ENCODE results near the gene HNF1A. TPM values are rescaled to one million over a fixed set of nuclear protein-coding genes. Genes with fewer than 3 reads are reported as not detected.

The HNF1A gene
- total RNA-seq, 8 experiments from 2014 or later = 0.05 to 0.71 (median 0.36) TPM; not detected in 3

DNA sequence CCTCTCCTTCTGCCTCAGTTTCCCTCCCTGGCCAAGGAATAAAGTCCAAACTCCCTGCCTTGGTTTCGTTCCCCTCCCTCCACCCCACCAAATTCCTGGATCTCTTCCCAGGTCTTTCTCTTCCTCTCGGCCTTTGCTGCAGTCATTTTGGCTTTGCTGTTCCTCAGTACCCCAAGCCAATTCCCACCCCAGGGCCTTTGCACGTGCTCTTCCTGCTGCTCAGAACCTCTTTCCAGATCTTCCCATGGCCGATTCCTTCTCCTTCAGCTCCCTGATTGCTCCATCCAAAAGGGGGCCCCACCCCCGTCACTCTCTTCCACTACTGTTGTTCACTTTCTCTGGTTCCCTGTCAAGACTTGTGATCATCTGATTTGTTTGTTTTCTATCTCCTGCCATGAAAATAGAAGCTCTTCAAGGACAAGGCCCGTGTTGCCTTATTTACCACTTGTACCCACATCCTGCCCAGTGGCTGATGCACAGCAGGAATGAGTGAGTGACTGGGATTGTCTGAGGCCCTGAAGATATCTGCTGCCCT lies 3.1 kb downstream of the HNF1A start:
- no peak for ATAC-seq (replicated peaks in 6 of 8)
- Histone ChIP-seq H3K4me1 (replicated peaks in 1 of 2) (peaks cover 0 to 24% of the 10 kb centered on the region in 2 donors), H3K27ac (no peak overlapping the region), H3K4me3 (no peak overlapping the region)
- in situ Hi-C loops (cut with MboI; ENCODE audit: low pct_unique_long_range_greater_than_20kb in 2 of 9, low sequenced_read_pairs in 9 of 9, unreplicated experiment in 9 of 9) = no loop called here
- WGBS, 10 experiments = 11 to 100% (median 74%) methylated on average over 1 to 6 of the region's 6 CpGs; no CpG with 5 or more reads in 2 of the 10 experiments

DNA sequence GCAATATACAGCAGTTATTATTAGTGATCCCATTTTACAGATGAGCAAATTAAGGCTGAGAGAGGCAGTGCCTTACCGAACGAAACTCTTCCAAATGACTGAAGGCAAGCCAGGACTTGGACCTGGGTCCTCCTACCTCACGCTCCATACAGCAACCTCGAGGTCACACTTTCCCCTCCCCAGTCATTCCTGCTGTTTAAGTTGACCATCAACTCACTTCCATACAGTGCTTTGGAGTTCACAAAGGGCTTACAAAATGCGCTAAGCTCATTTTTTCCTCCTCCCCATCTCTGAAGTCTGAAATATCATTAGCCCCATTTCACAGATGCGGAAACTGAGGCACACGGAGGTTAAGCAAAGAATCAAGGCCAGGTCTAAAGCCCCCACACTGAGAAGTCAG lies 4.3 kb downstream of the HNF1A start:
- peaks cover 0 to 24% of the 10 kb centered on the region in 2 donors for H3K4me1 ChIP-seq (replicated peaks in 1 of 2)
- H3K4me3 ChIP-seq = no peak overlapping the region
- in situ Hi-C loops (cut with MboI; ENCODE audit: low pct_unique_long_range_greater_than_20kb in 2 of 9, low sequenced_read_pairs in 9 of 9, unreplicated experiment in 9 of 9) = no loop called here
- 0 to 100% (median 80%) methylated on average over 1 to 5 of the region's 7 CpGs; no CpG with 5 or more reads in 1 of the 10 experiments for WGBS, 10 experiments
- no peak overlapping the region for H3K27ac ChIP-seq
- no peak for ATAC-seq (replicated peaks in 6 of 8)

DNA sequence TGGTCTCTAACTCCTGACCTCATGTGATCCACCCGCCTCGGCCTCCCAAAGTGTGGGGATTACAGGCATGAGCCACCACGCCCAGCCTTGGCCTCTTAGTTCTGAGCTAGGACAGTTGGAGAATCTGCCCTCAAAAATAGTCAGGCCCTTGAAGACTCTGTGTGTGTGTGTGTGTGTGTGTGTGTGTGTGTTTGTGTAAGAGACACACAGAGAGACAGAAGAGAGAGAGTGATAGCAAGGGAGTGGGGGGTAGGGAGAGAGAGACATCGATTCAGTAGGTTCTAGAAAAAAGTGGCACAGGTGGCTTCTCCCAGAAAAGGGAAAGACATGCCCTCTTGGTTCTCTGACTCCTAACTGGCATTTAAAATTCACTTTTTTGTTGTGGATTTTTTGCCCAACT lies 5.4 kb downstream of the HNF1A start:
- H3K4me3 ChIP-seq = no peak overlapping the region
- no peak overlapping the region for H3K27ac ChIP-seq
- 17 to 50% (median 50%) methylated on average over 1 to 2 of the region's 4 CpGs; no CpG with 5 or more reads in 7 of the 10 experiments for WGBS, 10 experiments
- ATAC-seq (replicated peaks in 6 of 8) = peak in 1 of 8 experiments; percentile 10
- peaks cover 0 to 16% of the 10 kb centered on the region in 2 donors for H3K4me1 ChIP-seq (replicated peaks in 1 of 2)
- in situ Hi-C loops (cut with MboI; ENCODE audit: low pct_unique_long_range_greater_than_20kb in 2 of 9, low sequenced_read_pairs in 9 of 9, unreplicated experiment in 9 of 9) = no loop called here

DNA sequence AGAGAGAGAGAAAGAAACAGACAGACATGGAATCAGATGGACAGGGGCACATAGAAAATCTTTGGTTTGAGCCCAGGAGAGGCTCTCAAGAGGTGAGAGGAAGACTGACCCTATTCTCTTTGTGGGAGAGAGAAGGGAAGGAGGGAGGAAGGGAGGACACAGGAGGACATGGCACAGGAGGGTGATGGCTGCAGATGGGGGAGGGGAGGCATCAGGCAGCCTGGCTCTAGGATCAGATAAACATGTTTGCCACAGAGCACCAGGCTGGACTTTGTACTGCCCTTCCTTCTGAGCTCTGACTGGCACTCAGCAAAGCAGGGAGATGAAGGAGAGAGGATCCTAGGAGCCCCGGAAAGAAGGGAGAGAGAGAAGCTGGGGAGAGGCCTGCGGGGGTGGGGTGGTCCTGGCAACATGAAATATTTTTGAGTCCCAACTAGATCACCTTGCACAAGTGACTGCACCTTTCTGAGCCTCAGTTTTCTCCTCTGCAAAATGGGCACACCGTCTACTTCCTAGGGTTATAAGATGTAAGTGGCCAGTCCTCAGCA lies 6.1 kb downstream of the HNF1A start:
- Histone ChIP-seq H3K4me1 (replicated peaks in 1 of 2) (peaks cover 0 to 15% of the 10 kb centered on the region in 2 donors), H3K27ac (peak overlapping the region in 1 of 2 donors; percentile 52), H3K4me3 (no peak overlapping the region)
- peak in 1 of 8 experiments; percentile 52 for ATAC-seq (replicated peaks in 6 of 8)
- WGBS, 10 experiments = 20 to 85% (median 67%) methylated on average over 1 of the region's 3 CpGs; no CpG with 5 or more reads in 7 of the 10 experiments
- in situ Hi-C loops (cut with MboI; ENCODE audit: low pct_unique_long_range_greater_than_20kb in 2 of 9, low sequenced_read_pairs in 9 of 9, unreplicated experiment in 9 of 9) = no loop called here

DNA sequence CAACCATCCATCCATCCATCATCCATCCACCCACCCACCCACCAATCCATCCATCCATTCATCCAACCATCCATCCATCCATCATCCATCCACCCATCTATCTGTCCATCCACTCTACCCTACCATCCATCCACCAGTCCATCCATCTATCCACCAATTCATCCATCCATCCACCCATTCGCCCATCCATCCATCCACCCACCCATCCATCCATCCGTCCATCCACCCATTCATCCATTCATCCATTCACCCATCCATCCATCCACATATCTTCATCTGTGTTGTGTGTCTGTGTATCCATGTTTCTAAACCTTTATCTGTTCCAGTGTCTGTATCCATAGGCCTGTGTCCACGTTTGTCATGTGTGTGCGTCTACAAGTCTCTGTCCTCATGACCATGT lies 9.9 kb downstream of the HNF1A start:
- WGBS, 10 experiments = 17 to 88% (median 62%) methylated on average over 1 to 4 of the region's 4 CpGs; no CpG with 5 or more reads in 4 of the 10 experiments
- ATAC-seq (replicated peaks in 6 of 8) = no peak
- H3K4me1 ChIP-seq (replicated peaks in 1 of 2) = peaks cover 0 to 4% of the 10 kb centered on the region in 2 donors
- in situ Hi-C loops (cut with MboI; ENCODE audit: low pct_unique_long_range_greater_than_20kb in 2 of 9, low sequenced_read_pairs in 9 of 9, unreplicated experiment in 9 of 9) = no loop called here
- H3K27ac ChIP-seq = no peak overlapping the region
- H3K4me3 ChIP-seq = no peak overlapping the region

DNA sequence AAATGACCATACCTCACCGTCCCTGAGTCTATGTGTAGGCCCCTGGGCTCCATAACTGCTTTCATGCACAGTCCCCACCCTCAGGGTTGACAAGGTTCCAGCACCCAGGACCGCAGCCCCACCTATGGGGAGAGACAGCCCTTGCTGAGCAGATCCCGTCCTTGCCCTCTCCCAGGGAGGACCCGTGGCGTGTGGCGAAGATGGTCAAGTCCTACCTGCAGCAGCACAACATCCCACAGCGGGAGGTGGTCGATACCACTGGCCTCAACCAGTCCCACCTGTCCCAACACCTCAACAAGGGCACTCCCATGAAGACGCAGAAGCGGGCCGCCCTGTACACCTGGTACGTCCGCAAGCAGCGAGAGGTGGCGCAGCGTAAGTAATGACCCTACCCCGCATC lies 10.3 kb downstream of the HNF1A start:
- 60 to 100% (median 89%) methylated on average over 1 to 10 of the region's 17 CpGs; no CpG with 5 or more reads in 3 of the 10 experiments for WGBS, 10 experiments
- Histone ChIP-seq H3K4me1 (replicated peaks in 1 of 2) (peaks cover 0 to 4% of the 10 kb centered on the region in 2 donors), H3K4me3 (no peak overlapping the region), H3K27ac (no peak overlapping the region)
- in situ Hi-C loops (cut with MboI; ENCODE audit: low pct_unique_long_range_greater_than_20kb in 2 of 9, low sequenced_read_pairs in 9 of 9, unreplicated experiment in 9 of 9) = no loop called here
- ATAC-seq (replicated peaks in 6 of 8) = no peak

DNA sequence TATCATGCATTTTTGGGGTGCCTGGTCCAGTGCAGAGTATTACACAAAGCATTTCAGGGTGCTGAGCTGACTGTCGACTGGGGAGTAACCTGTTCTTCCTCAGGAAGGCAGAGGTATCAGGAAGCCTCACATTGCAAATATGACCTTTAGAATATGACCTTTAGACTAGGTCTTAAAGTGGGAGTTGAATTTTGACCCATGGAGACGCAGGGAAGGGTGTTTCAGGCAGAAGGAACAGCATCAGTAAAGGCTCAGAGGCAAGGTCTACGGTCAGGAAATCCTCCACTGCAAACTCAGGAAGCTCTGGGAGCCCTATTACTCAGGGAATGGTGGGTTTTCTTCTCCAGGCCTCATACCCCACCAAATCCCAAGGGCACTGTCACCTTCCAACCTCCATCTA lies 11.3 kb downstream of the HNF1A start:
- no peak for ATAC-seq (replicated peaks in 6 of 8)
- Histone ChIP-seq H3K27ac (no peak overlapping the region), H3K4me1 (replicated peaks in 1 of 2) (no peaks in the 10 kb centered on the region), H3K4me3 (no peak overlapping the region)
- WGBS, 10 experiments = 43 to 92% (median 77%) methylated on average over 1 to 2 of the region's 3 CpGs; no CpG with 5 or more reads in 5 of the 10 experiments
- in situ Hi-C loops (cut with MboI; ENCODE audit: low pct_unique_long_range_greater_than_20kb in 2 of 9, low sequenced_read_pairs in 9 of 9, unreplicated experiment in 9 of 9) = no loop called here

DNA sequence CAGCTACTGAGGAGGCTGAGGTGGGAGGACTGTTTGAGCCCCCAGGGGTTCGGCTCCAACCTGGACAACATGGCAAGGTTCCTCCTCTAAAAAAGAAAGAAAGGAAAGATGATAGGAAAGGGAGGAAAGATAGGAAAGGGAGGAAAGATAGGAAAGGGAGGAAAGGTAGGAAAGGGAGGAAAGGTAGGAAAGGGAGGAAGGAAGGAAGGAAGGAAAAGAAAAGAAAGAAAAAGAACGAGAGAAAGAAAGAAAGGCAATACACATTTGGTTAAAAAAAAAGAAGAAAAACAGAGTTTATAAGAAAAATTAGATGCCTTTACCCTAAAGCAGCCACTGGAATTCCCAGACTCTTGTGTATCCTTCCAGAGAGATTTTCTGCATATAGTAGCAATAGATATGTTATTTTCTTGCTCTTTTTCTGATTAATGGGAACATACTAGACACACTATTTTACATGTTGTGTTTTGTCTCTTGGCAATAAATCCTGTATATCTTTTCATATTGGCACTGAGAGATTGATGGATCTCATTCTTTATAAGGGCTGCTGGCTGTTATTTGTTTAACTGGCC lies 12.2 kb downstream of the HNF1A start:
- in situ Hi-C loops (cut with MboI; ENCODE audit: low pct_unique_long_range_greater_than_20kb in 2 of 9, low sequenced_read_pairs in 9 of 9, unreplicated experiment in 9 of 9) = no loop called here
- Histone ChIP-seq H3K4me1 (replicated peaks in 1 of 2) (no peaks in the 10 kb centered on the region), H3K27ac (no peak overlapping the region), H3K4me3 (no peak overlapping the region)
- no peak for ATAC-seq (replicated peaks in 6 of 8)
- 13 to 100% (median 57%) methylated on average over 1 to 2 of the region's 2 CpGs; no CpG with 5 or more reads in 1 of the 10 experiments for WGBS, 10 experiments

DNA sequence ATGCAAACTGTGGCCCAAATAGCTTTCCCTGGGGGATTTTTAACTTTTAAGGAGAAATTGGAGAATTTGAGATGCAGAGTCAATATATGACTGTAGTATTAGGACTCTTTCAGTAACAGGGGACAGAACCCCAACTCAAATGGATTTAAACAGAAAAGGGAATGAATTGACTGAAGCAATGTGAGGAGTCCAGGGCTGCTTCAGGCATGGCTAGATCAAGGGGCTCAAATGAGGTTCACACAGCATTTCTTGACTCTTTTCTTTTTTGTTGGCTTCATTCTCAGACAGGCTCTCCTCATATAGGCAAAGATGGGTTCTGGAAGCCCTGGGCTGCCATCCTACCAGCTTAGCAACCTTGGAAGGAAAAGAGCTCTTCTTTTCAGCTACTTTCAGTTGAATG lies 13.6 kb downstream of the HNF1A start:
- no peak for ATAC-seq (replicated peaks in 6 of 8)
- in situ Hi-C loops (cut with MboI; ENCODE audit: low pct_unique_long_range_greater_than_20kb in 2 of 9, low sequenced_read_pairs in 9 of 9, unreplicated experiment in 9 of 9) = no loop called here
- Histone ChIP-seq H3K4me3 (no peak overlapping the region), H3K4me1 (replicated peaks in 1 of 2) (no peaks in the 10 kb centered on the region), H3K27ac (no peak overlapping the region)

DNA sequence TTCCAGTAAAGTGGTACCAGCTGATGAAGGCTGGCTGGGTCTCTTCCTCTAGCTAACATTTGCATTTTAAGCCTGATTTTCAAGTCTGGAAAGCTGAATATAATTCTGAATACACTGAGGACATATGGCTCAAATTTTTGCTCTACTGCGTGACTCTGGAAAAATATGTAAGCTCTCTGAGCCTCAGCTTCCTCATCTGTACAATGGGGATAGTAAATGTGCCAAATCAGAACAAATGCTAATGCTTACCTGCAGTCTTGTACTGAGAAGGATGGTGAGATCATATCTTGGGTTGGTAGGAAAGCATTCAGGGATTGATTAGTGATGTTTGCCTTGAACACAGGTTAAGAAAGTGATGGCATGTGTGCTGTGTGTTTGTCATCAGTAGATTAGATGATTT lies 14.6 kb downstream of the HNF1A start:
- Histone ChIP-seq H3K4me3 (no peak overlapping the region), H3K27ac (no peak overlapping the region), H3K4me1 (replicated peaks in 1 of 2) (no peaks in the 10 kb centered on the region)
- no peak for ATAC-seq (replicated peaks in 6 of 8)
- in situ Hi-C loops (cut with MboI; ENCODE audit: low pct_unique_long_range_greater_than_20kb in 2 of 9, low sequenced_read_pairs in 9 of 9, unreplicated experiment in 9 of 9) = no loop called here
- WGBS, 10 experiments = 43 to 100% (median 100%) methylated on average over 1 of the region's 1 CpG; no CpG with 5 or more reads in 3 of the 10 experiments

DNA sequence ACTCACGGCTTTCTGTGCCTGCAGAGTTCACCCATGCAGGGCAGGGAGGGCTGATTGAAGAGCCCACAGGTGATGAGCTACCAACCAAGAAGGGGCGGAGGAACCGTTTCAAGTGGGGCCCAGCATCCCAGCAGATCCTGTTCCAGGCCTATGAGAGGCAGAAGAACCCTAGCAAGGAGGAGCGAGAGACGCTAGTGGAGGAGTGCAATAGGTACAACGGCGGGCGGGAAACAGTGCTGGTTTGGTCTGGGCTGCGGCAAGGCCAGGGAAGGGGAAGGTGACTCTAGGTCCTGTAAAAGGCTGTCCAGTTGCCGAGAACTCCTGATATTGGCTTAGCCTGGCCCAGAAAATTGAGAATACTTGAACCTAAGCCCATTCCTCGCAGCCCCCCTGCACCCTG lies 15.2 kb downstream of the HNF1A start:
- WGBS, 10 experiments = 43 to 100% (median 83%) methylated on average over 1 to 8 of the region's 11 CpGs; no CpG with 5 or more reads in 2 of the 10 experiments
- no peak for ATAC-seq (replicated peaks in 6 of 8)
- in situ Hi-C loops (cut with MboI; ENCODE audit: low pct_unique_long_range_greater_than_20kb in 2 of 9, low sequenced_read_pairs in 9 of 9, unreplicated experiment in 9 of 9) = no loop called here

DNA sequence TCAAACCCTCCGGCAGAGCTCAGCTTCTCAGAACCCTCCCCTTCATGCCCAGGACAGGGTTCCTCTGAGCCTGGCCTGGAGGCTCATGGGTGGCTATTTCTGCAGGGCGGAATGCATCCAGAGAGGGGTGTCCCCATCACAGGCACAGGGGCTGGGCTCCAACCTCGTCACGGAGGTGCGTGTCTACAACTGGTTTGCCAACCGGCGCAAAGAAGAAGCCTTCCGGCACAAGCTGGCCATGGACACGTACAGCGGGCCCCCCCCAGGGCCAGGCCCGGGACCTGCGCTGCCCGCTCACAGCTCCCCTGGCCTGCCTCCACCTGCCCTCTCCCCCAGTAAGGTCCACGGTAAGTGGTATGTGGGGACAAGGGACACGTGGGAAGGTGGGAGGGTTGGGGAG lies 15.7 kb downstream of the HNF1A start:
- no peaks in the 10 kb centered on the region for H3K4me1 ChIP-seq (replicated peaks in 1 of 2)
- no peak overlapping the region for H3K27ac ChIP-seq
- in situ Hi-C loops (cut with MboI; ENCODE audit: low pct_unique_long_range_greater_than_20kb in 2 of 9, low sequenced_read_pairs in 9 of 9, unreplicated experiment in 9 of 9) = no loop called here
- H3K4me3 ChIP-seq = no peak overlapping the region
- no peak for ATAC-seq (replicated peaks in 6 of 8)
- WGBS, 10 experiments = 73 to 93% (median 80%) methylated on average over 1 to 3 of the region's 15 CpGs; no CpG with 5 or more reads in 7 of the 10 experiments

More for the DNA sequence above, 15.2 kb downstream of the HNF1A start:
- Histone ChIP-seq H3K4me3 (no peak overlapping the region), H3K4me1 (replicated peaks in 1 of 2) (no peaks in the 10 kb centered on the region), H3K27ac (no peak overlapping the region)

DNA sequence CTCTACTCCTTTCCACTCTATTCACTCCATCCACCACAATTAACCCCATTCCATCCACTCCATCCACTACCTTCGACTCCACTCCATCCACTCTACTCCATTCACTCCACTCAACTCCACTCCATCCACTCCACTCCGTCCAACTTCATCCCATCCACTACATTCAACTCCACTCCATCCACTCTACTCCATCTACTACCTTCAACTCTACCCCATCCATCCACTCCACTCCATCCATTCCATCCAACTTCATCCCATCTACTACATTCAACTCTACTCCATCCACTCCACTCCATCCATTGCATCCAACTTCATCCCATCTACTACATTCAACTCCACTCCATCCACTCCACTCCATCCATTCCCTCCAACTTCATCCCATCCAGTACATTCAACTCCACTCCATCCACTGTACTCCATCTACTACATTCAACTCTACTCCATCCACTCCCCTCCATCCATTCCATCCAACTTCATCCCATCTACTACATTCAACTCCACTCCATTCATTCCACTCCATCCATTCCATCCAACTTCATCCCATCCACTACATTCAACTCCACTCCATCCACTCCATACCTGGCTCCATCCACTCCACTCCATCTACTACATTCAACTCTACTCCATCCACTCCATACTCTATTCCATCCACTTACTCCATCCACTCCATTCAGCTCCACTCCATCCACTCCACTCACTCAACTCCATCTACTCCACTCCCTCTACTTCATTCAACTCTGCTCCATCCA lies 16.4 kb downstream of the HNF1A start:
- H3K4me3 ChIP-seq = no peak overlapping the region
- H3K27ac ChIP-seq = no peak overlapping the region
- no peaks in the 10 kb centered on the region for H3K4me1 ChIP-seq (replicated peaks in 1 of 2)
- in situ Hi-C loops (cut with MboI; ENCODE audit: low pct_unique_long_range_greater_than_20kb in 2 of 9, low sequenced_read_pairs in 9 of 9, unreplicated experiment in 9 of 9) = no loop called here
- no peak for ATAC-seq (replicated peaks in 6 of 8)
- 0 to 100% (median 83%) methylated on average over 1 to 2 of the region's 2 CpGs; no CpG with 5 or more reads in 1 of the 10 experiments for WGBS, 10 experiments
